NCI-H82 (cell line): ENCODE results near the gene SIVA1.
A peak's percentile ranks its signal among the peaks of the same experiment; 100 is the strongest.

Source experiments
- DNase-seq: peaks from one replicate; lab custom pipeline; 2025; lab: John Stamatoyannopoulos, UW

The SIVA1 gene, protein sequence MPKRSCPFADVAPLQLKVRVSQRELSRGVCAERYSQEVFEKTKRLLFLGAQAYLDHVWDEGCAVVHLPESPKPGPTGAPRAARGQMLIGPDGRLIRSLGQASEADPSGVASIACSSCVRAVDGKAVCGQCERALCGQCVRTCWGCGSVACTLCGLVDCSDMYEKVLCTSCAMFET

DNA sequence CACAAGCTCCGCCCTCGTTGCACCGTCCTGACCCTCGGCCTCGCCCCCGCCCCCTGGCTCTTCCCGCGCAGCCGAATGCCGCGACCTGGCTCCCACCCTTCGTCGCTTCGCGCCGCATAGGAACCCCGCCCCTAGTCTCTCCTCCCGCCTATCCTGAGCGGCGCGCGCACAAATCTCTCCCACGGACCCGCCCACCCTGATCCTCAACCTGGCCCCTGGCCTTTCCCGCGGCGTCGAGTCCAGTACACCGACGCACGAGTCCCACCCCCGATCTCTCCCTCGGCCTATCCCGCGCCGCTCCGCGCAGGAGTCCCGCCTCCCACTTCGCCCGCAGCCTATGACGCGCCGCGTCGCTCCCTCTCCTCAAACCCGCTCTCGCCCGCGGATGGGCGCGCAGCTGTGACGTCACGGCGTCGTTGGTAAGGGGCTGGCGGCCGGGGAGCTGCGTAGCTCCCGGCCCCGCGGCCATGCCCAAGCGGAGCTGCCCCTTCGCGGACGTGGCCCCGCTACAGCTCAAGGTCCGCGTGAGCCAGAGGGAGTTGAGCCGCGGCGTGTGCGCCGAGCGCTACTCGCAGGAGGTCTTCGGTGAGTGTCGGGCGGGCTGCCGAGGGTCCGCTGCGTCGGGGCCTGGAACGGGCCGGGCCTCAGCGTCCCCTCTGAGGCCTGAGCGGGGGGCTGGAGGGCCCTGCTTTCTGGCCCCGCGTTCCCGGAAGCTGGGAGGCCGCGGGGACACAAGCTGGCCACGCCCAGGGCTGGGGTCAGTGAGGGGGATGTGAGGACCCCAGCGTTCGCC, at the start of gene SIVA1:
TSS of gene SIVA1 (plus strand) at position 413 of the 793 bp plus-strand sequence. CDS start at position 468, 55 bp downstream.
- peak; percentile 99 for DNase-seq

GRCh38 chr14:104703269-104703668, 49.7 kb upstream of the SIVA1 start:
- DNase-seq: no peak

DNA sequence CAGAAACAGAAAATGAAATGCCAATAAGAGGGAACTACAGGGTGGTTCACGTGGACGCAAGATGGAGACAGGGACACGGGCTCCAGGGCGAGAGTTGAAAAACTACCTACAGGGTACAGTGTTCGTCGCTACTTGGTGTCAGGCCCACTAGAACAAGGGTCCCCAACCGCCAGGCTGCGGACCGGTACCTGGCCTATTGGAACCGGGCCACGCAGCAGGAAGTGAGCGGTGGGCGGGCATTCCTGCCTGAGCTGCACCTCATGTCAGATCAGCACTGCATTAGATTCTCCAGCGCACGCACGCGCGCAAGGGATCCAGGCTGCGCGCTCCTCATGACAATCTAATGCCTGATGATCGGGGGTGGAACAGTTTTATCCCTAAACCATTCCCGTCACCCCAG, 48.7 kb upstream of the SIVA1 start:
- no peak for DNase-seq

DNA sequence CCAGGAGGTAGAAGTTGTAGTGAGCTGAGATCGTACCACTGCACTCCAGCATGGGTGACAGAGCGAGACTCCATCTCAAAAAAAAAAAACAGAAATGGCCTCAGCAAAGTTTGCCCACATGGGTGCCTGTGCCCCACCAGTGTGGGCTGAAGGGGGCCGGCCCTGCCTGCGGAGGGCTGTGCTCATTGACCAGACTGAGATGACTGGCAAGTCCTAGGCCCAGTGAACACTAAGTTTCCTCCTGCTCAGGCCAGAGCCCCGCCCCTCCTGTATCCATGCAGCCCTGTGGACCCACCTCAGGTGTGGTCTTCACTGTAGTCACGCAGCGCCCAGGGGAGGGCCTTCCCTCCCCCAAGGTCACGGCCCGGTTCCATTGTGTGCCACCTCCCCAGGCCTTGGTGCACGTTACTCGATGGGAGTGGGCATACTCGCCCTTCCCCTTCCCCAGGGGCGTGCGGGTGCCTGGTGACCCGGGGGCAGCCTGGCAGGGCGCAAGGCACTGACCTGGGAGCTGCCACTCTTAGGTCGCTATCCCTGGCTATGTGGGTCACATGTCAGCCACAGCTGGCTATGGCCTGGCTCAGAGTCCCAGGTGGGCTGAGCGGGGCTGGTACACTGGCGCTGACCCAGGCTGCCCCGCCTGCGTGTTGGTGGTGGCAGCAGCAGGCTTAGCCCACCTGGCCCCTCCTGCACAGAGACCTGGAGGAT, 47.5 kb upstream of the SIVA1 start:
- DNase-seq: no peak

GRCh38 chr14:104706733-104707607, 46.0 kb upstream of the SIVA1 start:
- DNase-seq: no peak

- no peak for DNase-seq
These were observed 45.0 kb upstream of the SIVA1 start for GRCh38 chr14:104707608-104708595.

DNA sequence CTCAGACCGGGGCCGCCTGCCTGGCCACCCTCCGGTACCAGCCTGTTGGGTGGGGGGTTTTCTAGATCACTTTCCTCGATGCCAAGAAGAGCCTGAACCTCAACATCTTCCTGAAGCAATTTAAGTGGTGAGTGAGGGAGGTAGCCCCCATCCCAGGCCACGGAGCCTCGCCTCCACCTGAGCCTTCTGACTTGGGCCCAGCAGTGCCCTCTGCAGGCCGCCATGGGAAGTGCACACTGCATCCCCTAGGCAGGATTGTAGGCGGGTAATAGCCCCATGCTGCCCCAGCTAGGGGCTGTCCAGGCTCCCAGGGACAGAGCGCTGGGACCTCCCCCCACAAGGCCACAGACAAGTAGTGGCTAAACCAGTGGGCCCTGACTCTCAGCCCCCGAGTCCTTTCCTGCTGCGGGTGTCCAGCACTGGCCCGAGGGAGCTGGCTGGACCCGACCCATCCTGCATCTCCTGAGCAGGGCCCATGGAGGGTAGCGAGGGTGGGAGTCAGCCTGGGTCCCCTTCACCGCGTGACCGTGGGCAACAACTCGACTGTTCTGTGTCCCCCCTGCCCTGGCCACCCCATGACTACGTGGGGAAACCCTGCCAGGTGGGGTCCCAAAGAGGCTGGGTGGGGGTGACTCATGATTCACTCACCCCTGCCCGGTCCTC, 44.2 kb upstream of the SIVA1 start:
- DNase-seq: peak; percentile 76

DNA sequence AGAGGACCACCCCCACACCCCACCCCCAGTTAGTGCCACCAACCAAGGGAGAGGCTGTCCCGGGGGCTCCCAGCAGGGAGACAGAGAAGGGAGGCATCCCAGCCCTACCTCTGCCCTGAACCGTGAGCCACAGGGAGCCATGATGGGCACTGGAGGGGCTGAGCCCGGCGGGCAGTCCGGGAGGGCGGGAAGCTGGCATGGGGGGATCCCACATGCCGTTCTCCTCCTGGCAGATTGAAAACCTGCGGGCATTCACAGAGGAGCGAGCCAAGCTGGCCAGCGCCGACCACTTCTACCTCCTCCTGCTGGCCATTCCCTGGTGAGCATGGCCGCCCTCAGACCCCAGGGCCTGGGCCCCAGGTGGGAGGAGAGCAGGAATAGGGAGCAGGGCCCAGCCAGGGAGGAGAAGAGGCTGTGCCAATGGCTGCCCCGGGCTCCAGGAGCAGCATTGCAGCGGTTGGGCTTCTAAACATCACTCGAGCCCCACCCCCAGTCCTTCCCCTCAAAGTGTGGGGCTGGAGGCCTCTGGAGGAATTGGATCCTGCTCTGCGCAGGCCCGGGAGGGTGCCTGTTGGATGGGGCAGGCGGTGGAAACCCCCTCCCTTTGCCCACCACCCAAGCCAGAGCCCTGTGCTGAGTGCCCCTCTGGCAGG, 43.4 kb upstream of the SIVA1 start:
- DNase-seq: no peak

- no peak for DNase-seq
These were observed 42.7 kb upstream of the SIVA1 start for GRCh38 chr14:104710071-104710735.

DNA sequence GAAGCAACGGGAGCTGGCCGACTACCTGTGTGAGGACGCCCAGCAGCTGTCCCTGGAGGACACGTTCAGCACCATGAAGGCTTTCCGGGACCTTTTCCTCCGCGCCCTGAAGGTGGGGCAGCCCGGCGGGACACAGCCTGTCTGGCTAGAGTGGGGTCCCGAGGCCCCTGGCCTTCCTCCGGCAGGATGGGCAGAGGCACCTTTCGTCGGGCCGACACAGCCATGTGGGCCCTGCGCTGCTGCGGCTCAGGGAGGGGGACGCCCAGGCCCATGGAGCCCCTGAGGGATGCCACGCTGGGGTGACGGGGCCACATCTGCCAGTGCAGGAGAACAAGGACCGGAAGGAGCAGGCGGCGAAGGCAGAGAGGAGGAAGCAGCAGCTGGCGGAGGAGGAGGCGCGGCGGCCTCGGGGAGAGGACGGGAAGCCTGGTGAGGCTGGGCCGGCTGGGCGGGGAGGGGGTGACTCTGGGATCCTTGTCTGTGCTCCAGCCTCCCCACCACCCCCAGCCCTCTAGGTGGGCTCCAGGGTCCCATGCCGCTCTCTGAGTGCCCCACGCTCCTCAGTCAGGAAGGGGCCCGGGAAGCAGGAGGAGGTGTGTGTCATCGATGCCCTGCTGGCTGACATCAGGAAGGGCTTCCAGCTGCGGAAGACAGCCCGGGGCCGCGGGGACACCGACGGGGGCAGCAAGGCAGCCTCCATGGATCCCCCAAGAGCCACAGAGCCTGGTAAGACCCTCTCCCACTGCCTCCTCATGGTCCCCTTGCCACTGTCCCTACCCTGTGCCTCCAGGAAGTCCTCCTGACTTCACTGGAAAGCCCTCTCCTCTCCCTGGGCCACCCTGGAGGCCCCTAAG, 39.8 kb upstream of the SIVA1 start:
- no peak for DNase-seq

DNA sequence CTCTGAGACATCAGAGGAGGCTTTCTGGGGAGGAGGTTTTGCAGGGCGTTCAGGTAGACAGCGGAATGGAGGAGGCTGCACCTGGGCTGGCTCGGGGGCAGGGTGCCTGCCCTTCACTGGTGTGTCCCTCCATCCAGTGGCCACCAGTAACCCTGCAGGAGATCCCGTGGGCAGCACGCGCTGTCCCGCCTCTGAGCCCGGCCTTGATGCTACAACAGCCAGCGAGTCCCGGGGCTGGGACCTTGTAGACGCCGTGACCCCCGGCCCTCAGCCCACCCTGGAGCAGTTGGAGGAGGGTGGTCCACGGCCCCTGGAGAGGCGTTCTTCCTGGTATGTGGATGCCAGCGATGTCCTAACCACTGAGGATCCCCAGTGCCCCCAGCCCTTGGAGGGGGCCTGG, 38.9 kb upstream of the SIVA1 start:
- no peak for DNase-seq

DNA sequence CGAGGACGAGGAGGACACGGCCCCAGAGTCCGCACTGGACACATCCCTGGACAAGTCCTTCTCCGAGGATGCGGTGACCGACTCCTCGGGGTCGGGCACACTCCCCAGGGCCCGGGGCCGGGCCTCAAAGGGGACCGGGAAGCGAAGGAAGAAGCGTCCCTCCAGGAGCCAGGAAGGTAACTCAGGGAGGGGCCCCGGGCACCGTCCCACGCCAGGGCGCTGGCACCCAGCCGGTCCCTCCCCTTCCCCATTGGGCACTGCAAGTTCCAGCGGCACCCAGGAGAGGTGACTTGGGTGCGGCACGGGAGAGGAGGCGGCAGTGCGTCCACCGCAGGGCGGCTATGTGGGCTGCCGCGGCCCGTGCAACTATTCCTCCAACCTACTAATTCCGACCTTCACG, 38.3 kb upstream of the SIVA1 start:
- DNase-seq: no peak

DNA sequence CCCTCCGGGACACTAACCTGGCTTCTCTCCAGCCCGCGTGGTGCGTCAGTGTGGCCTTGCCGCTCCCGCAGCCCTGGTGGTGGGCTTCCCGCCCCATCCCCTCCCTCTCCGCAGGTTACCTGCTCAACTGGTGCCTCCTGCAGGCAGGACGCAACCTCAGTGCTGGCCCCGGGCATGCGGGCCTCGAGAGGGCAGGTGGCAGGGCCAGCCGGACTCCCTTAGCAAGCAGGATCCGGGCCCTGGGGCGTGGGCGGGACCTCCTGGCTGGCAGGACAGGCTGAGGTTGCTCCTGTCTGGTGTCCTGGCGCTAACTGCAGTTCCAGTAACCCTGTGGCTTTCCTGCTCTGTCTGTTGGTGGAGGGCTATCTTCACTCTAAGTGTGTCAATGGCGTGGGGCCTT, 37.5 kb upstream of the SIVA1 start:
- no peak for DNase-seq

- no peak for DNase-seq
These were observed 37.1 kb upstream of the SIVA1 start for GRCh38 chr14:104715871-104716270.

- no peak for DNase-seq
These were observed 35.8 kb upstream of the SIVA1 start for GRCh38 chr14:104717137-104717536.

DNA sequence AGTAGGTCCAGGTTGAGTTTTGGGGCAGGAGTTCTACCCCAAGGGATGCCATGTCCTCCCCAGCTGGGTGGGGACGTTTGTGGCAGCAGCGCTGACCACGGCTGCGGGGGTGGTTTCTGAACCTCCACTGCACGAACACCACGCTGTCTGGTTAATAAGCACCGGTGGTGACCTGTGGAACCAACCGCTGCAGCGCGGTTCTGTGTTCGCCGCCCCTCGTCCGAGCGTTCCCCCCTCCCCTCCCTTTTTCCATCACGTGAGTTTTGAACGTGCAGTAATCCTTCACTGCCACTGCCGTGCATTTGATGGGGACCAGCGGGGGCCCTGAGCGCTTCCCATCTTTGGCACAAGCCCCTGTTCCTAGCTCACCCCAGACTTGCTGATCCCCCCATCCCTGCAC, 35.3 kb upstream of the SIVA1 start:
- DNase-seq: peak; percentile 6

DNA sequence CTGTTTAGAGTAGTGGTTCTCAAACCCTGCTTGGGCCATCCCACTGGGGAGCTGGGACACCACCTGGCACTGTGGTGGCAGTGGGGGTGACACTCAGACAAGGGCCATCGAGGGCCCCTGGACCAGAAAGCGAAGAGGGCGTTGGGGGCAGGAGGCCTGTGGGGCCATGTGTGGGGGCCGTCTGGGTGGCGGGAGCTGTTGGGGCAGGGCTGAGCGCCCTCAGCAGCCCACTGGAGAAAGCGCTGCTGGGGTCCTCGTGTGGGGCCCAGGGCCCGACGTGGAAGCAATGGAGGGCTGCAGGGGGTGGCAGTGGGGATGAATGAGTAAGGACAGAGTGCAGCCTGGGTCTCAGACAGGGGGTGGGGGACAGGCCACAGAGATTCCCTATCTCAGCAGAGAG, 34.8 kb upstream of the SIVA1 start:
- DNase-seq: no peak

DNA sequence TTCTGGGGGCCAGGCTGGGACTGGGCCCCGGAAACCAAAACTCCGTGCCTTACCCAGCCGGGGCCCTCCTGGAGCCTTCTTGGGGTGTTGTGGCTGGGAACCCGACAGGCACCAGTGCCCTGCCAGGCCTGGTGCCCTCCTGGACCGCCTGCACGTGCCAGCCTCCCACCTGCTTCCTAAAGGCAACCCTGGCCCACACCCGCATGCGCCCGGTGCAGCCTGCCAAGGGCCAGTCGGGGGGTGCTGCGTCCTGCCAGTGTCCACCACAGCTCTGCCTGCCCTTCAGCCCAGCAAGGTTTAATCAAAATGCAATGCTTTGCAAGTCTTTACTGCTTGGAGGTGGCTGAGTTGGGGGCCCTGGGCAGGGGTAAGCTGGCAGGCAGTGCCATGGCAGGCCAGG, 34.1 kb upstream of the SIVA1 start:
- no peak for DNase-seq
